Astrocyte of the cerebellum (primary cell): ENCODE results near the gene CLIP3.

ENCODE experiments used
- DNase-seq: peaks from one replicate; pipeline ENCODE4 v3.0.0-alpha.2; 2011; ENCODE audit warnings: low read depth
- H3K4me3 ChIP-seq: 2 replicates; pipeline ENCODE4 v1.5.1; 2011; ENCODE audit warnings: mild to moderate bottlenecking, low read depth, low read length, moderate library complexity
- CTCF ChIP-seq: IDR thresholded peaks from 2 replicates; pipeline ENCODE4 v1.5.1; 2012; ENCODE audit warnings: low read length, low read depth, moderate library complexity, mild to moderate bottlenecking; ENCODE audit errors: missing control alignments
- in situ Hi-C: cut with HindIII; loops from 2 replicates; pipeline ENCODE4 v1.10.0; 2017; ENCODE audit warnings: low sequenced_read_pairs

CLIP3 gene, protein sequence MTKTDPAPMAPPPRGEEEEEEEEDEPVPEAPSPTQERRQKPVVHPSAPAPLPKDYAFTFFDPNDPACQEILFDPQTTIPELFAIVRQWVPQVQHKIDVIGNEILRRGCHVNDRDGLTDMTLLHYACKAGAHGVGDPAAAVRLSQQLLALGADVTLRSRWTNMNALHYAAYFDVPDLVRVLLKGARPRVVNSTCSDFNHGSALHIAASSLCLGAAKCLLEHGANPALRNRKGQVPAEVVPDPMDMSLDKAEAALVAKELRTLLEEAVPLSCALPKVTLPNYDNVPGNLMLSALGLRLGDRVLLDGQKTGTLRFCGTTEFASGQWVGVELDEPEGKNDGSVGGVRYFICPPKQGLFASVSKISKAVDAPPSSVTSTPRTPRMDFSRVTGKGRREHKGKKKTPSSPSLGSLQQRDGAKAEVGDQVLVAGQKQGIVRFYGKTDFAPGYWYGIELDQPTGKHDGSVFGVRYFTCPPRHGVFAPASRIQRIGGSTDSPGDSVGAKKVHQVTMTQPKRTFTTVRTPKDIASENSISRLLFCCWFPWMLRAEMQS

DNA sequence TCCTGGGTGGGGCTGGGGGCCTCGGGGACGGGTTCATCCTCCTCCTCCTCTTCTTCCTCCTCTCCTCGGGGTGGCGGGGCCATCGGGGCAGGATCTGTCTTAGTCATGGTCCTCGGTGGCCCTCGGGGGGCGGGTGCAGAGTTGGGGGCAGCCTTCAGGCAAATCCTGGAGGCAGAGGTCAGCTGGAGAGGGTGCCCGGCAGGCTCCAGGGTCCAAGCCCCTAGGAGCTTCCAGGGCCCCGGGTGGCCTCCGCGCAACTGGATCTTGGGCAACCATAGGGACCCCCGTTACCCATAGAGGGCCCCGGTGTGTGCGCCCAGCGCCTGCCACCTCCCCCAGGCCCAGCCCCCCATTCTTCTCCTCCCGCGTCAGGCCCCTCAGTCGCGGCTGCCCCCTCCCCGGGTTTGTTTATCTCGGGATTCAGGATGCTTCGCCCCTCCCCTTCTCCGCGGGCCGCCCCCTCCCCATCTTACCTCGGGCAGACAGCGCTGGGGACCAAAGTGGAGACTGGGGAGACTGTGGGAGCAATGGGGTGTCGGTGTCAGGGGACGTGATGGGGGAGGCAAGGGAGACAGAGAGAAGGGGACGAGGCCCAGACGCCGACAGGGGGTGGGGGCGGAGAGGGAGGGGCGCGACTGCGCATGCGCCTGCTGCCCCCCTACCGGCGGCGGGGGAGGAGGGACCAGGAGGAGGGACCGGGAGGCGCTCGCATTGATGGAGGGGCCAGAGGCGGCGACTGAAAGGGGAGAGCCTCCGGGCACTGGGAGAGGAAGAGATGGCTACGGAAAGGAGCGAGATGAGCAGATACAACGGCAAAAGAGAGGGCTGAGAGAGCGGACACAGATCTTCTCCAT, at the start of gene CLIP3:
Gene CLIP3 (minus strand): TSS at position 623 of the 854 bp plus-strand sequence. CDS start 516 bp downstream, at position 107.
- TF ChIP-seq CTCF: no peak
- peak within 1 kb of the TSS; percentile 88 for H3K4me3 ChIP-seq
- in situ Hi-C loops: no loop called here
- DNase-seq: peak; percentile 11

DNA sequence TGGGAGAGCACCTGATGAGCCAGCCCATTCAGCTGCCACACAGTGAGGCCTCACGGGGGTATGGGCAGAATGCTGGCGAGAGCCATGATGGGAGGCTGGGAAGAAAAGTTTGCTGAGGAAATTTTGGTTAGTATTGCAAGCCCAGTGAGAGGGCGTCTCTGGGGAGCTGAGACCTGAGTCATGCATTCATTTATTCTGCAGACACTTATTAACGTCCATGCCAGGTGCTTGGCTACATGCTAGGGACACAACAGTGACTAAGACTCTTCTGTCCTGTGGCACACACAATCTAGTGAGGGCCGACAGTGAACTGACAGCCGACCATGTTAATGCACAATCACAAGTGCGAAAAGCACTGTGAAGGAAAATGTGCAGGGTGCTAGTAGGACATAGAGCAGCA, 49.2 kb upstream of the CLIP3 start:
- no peak overlapping the region for H3K4me3 ChIP-seq
- in situ Hi-C loops: no loop called here
- no peak for TF ChIP-seq CTCF
- no peak for DNase-seq

DNA sequence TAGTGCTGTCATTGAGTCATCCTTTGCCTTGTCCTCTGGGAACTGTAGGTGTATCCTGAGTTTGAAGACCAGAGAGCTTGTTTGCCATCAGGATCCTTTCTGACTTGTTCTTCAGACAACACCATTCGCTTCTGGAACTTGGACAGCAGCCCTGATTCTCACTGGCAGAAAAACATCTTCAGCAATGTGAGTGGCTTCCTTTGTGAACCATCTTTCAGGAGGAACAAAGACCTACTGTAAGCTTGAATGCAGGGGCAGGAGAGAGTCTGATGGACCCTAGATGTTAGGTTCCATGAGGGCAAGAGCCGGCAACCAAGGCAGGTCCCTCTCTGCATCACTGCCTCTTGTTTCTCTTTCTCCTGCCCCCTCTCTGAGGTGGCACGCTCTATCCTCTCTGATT, 48.7 kb upstream of the CLIP3 start:
- H3K4me3 ChIP-seq: no peak overlapping the region
- in situ Hi-C loops: no loop called here
- no peak for TF ChIP-seq CTCF
- no peak for DNase-seq

DNA sequence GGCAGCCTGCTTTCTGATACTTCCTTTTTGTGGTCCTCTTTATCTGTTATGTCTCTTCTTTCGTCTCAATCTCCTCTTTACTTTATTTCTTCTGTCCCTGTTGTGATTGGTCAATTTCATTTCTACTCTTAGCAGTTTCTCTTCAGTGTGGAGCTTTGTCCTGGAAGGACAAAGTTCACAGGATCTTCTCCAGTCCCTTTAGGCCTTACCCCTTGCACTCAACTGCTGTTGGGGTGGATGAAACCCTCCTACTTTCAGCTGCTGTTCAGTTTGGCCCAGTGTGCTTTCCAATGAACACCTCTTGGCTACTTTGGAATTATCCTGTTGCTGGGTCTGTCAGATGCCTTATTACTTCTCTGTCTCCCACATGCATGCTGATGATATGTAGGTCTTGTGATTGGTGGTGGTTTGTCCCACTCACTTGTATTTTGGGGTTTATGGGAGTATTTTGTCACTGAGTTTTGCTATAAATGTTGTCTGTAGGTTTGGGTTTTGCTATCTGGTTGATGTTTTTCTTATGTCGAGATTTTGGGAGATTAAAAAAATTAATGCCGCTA, 46.8 kb upstream of the CLIP3 start:
- no peak overlapping the region for H3K4me3 ChIP-seq
- TF ChIP-seq CTCF: no peak
- no peak for DNase-seq
- in situ Hi-C loops: no loop called here

DNA sequence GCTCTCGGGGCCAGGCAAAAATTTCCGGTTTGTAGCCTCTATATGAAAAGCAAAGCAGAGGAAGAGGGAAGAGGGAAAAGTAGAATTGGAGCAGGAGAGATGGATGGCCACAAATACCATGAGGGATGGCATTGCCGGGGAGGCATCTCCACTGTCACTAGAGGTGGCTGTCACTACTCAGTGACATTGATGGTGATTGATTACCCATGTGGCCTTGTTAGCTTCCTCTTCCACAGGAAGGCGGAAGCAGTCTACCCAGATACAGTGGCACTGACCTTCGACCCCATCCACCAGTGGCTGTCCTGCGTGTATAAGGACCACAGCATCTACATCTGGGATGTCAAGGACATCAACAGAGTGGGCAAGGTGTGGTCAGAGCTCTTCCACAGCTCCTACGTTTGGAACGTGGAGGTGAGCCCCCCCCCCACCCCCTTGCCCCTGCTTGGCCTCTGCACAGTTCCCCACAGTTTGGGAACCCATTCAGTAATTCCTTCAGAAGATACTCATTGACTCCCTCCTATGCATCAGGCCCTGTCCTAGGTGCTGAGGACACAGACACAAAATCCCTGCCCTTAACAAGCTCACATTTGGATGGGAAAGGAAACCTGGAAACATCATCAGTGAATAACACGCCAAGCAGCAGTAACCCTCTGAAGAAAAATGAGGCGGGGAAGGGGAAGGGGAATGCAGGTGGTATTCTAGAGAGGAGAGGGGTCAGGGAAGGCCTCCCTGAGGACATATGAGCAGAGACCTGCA, 40.6 kb upstream of the CLIP3 start:
- DNase-seq: no peak
- TF ChIP-seq CTCF: no peak
- H3K4me3 ChIP-seq: no peak overlapping the region
- in situ Hi-C loops: no loop called here
